Pericardium fibroblast (primary cell): ENCODE results near the gene METTL24. TPM values are rescaled to one million over a fixed set of nuclear protein-coding genes. Genes with fewer than 3 reads are reported as not detected.

ENCODE experiments used
- total RNA-seq: library from RNA; depleted of rRNA; stranded (reverse); fragments of >200 nt; gene quantifications from 2 replicates; pipeline ENCODE4 v1.2.3, GENCODE V29; 2015

Gene METTL24
- total RNA-seq: not detected in 2 replicates

GRCh38 chr6:110357664-110358552 lies at the start of gene METTL24:
Gene METTL24, minus strand, starts transcription at chr6:110358349. Its CDS starts 77 bp downstream, at chr6:110358272.

Other genes with a start within 250 kb of the METTL24 start
- 20.2 and 25.3 TPM in 2 replicates for gene WASF1, start 178.7 kb downstream of the METTL24 start, total RNA-seq
- 11.8 and 13.6 TPM in 2 replicates for gene CDC40, start 177.9 kb downstream of the METTL24 start, total RNA-seq
- 1.3 TPM in 1 of 2 replicates, not detected in the other for gene DDO, start 57.2 kb upstream of the METTL24 start, total RNA-seq
- not detected in 2 replicates for gene SLC22A16, start 118.3 kb upstream of the METTL24 start, total RNA-seq